Lung (tissue), 12 donors: Measurements from ENCODE around the gene UNC45A. TPM values are rescaled to one million over a fixed set of nuclear protein-coding genes. Genes with fewer than 3 reads are reported as not detected.

Source experiments
- ATAC-seq: fragments of 200-7000 bp; cut with Tn5 transposase; one replicate; pipeline ENCODE4 v1.9.1; 2020; ENCODE audit warnings: moderate number of reproducible peaks; ENCODE audit not compliant: insufficient read depth, low FRiP score
- DNase-seq, 3 donors: peaks; one replicate each; pipeline ENCODE4 v3.0.0-alpha.2; 2013 to 2017
- H3K27ac ChIP-seq, 2 donors: one replicate each; pipeline ENCODE4 v1.5.1; 2013; ENCODE audit warnings: mild to moderate bottlenecking in 2 of 2, moderate library complexity in 2 of 2, control low read depth in 1 of 2, inconsistent platforms in 1 of 2, low read depth in 1 of 2, low read length in 1 of 2
- H3K27me3 ChIP-seq, 3 donors: one replicate each; pipeline ENCODE4 v1.5.1; 2013; ENCODE audit warnings: low read length in 2 of 3; ENCODE audit not compliant: control insufficient read depth in 3 of 3, insufficient read depth in 3 of 3
- H3K36me3 ChIP-seq, 4 donors: one replicate each; pipeline ENCODE4 v1.5.1; 2013; ENCODE audit warnings: low read length in 4 of 4, mild to moderate bottlenecking in 1 of 4, moderate library complexity in 1 of 4; ENCODE audit not compliant: control insufficient read depth in 4 of 4, insufficient read depth in 4 of 4
- H3K4me1 ChIP-seq, 5 donors: one replicate each; pipeline ENCODE4 v1.5.1; 2013; ENCODE audit warnings: low read length in 5 of 5, mild to moderate bottlenecking in 2 of 5, moderate library complexity in 1 of 5; ENCODE audit not compliant: control insufficient read depth in 5 of 5, insufficient read depth in 5 of 5
- H3K4me3 ChIP-seq: one replicate; pipeline ENCODE4 v1.5.1; 2013; ENCODE audit warnings: mild to moderate bottlenecking, control low read depth, moderate library complexity
- H3K9ac ChIP-seq, 2 donors: one replicate each; pipeline ENCODE4 v1.5.1; 2013; ENCODE audit warnings: low read length in 2 of 2, control low read depth in 1 of 2; ENCODE audit not compliant: insufficient read depth in 1 of 2
- H3K9me3 ChIP-seq, 4 donors: one replicate each; pipeline ENCODE4 v1.5.1; 2013; ENCODE audit warnings: low read length in 3 of 4, mild to moderate bottlenecking in 1 of 4, moderate library complexity in 1 of 4; ENCODE audit not compliant: control insufficient read depth in 4 of 4, insufficient read depth in 3 of 4
- CTCF ChIP-seq: IDR thresholded peaks from 2 replicates; pipeline ENCODE4 v1.5.1; 2012; ENCODE audit warnings: mild to moderate bottlenecking; ENCODE audit errors: control extremely low read depth, extremely low read depth
- WGBS, 2 donors: extraction: QIAGEN DNeasy Blood & Tissue Kit; methylation state at CpG; one replicate each; pipeline ENCODE4 v1.1.7; 2013; 5-methylcytosine and 5-hydroxymethylcytosine counted together
- polyA plus RNA-seq, 2 donors: library from polyadenylated mRNA; stranded (reverse); fragments of 200-250 nt; gene quantifications; one replicate each; pipeline ENCODE4 v1.2.1, GENCODE V29; 2013
- total RNA-seq, 2 donors: library from RNA; depleted of rRNA in 1 of 2; stranded (reverse); fragments of >200 nt in 1 of 2; gene quantifications; one replicate each; pipeline ENCODE4 v1.2.1, GENCODE V29; 2014 to 2021
- donor health status: control.
- donor health status: control.
- donor health status: Bipolar disorder and iron deficiency.
- donor health status: healthy.
- donor health status: DM: yes; HTN: yes; CAD: no.

Gene UNC45A
- total and polyA plus RNA-seq, 4 donors = 34.4 to 59.6 (median 53.3) TPM

GRCh38 chr15:90988296-90988695 lies 53.2 kb downstream of the UNC45A start:
- WGBS, 2 donors = 39 to 53% methylated on average over 6 of the region's 6 CpGs
- ATAC-seq = no peak
- peak overlapping the region in 1 of 2 donors; percentile 38 for H3K9ac ChIP-seq

GRCh38 chr15:90989040-90989768 lies 54.1 kb downstream of the UNC45A start:
- Histone ChIP-seq H3K9me3 (no peaks in the 10 kb centered on the region), H3K36me3 (peaks cover 0 to 4% (median 0%) of the 10 kb centered on the region in 4 donors), H3K4me1 (peaks cover 0 to 9% (median 3%) of the 10 kb centered on the region in 5 donors), H3K4me3 (no peak overlapping the region), H3K27me3 (no peaks in the 10 kb centered on the region), H3K27ac (no peak overlapping the region), H3K9ac (no peak overlapping the region)
- ATAC-seq (no peak), DNase-seq (no peak)
- no peak for TF ChIP-seq CTCF
- 84 to 89% methylated on average over 7 of the region's 7 CpGs for WGBS, 2 donors

More at GRCh38 chr15:90988296-90988695, 53.2 kb downstream of the UNC45A start:
- Histone ChIP-seq H3K36me3 (peaks cover 0 to 5% (median 0%) of the 10 kb centered on the region in 4 donors), H3K9me3 (no peaks in the 10 kb centered on the region), H3K27ac (no peak overlapping the region), H3K4me1 (peaks cover 0 to 9% (median 3%) of the 10 kb centered on the region in 5 donors), H3K4me3 (no peak overlapping the region), H3K27me3 (no peaks in the 10 kb centered on the region)
- peak in 1 of 3 donors; percentile 7 for DNase-seq
- no peak for TF ChIP-seq CTCF

- WGBS, 2 donors = 93 to 95% methylated on average over 4 of the region's 4 CpGs
- H3K36me3 ChIP-seq = no peaks in the 10 kb centered on the region
- no peak overlapping the region for H3K27ac ChIP-seq
- H3K4me1 ChIP-seq = peaks cover 0 to 13% (median 9%) of the 10 kb centered on the region in 5 donors
- no peak for TF ChIP-seq CTCF
- DNase-seq = peak in 2 of 3 donors; percentile 17 to 32
- H3K27me3 ChIP-seq = no peaks in the 10 kb centered on the region
- H3K4me3 ChIP-seq = no peak overlapping the region
- no peaks in the 10 kb centered on the region for H3K9me3 ChIP-seq
- no peak for ATAC-seq
- no peak overlapping the region for H3K9ac ChIP-seq
Measured at GRCh38 chr15:90990446-90990845, 55.4 kb downstream of the UNC45A start.
